ENCODE data around the gene P2RX6. TPM values are rescaled to one million over a fixed set of nuclear protein-coding genes. Genes with fewer than 3 reads are reported as not detected.

P2RX6 gene
- polyA plus RNA-seq, 1 donor (not counting 4 experiments of a cell fraction or from before 2014, with no cell fraction given) = 0.87 TPM

DNA sequence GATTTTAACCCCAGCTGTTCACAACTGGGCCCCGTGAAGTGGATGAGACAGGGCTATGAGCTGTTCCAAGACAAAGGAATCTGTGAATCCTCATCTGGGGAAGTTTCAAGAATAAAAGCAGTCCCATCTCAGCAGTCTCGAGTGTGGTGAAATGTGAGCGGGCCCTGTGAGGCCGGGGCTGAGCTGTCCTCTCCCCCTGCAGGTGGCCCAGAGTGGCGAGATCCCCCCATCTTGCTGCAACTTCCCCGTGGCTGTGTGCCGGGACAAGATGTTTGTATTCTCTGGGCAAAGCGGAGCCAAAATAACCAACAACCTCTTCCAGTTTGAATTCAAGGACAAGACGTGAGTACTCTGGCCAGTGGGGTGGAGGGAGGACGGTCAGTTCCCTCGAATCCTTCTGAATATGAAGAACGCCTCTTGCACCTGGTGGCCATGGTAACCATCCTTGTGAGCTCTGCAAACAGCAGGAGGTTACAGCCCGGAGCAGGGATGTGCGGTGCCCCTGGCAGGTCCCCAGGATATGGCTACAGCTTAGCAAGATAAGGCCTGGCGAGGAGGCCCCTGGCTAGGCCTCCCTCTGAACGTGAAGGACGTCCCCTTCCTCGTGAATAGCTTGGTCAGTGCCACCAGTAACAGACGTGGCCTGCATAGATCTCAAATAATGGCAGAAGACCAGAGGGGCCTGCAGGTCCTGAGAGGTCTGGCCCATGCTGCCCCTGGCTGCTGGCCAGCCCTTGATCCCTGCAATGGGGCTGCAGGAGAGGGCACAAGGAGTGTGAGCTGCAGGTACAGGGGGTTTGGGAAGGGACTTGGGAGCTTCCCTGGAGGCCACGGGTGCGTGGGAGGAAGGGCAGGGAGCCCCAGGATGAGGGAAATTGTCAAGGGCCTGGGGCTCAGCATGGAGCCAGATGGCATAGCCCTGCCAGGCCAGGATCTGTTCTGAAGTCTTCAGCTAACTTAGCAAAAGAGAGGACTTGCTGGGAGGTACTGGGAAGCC lies 24.5 kb upstream of the P2RX6 start:
- no peak overlapping the region for H3K9ac ChIP-seq (ENCODE audit: control insufficient read depth, extremely low read depth, insufficient read depth, low read length)
- peaks cover under 1% of the 10 kb centered on the region for H3K79me2 ChIP-seq (ENCODE audit: control insufficient read depth, insufficient read depth, low read length)
- no peak overlapping the region for H2AFZ ChIP-seq (ENCODE audit: control insufficient read depth, low read length)
- no peak overlapping the region for H3K4me2 ChIP-seq (ENCODE audit: control insufficient read depth, extremely low read depth, insufficient read depth, low read depth, low read length)
- FAIRE-seq (no peak), DNase-seq (ENCODE audit: low read depth, low spot score) (no peak)
- no peaks in the 10 kb centered on the region for H3K9me1 ChIP-seq (ENCODE audit: control insufficient read depth, extremely low read depth, insufficient read depth, low read length)
- TF ChIP-seq, protein P1, sequence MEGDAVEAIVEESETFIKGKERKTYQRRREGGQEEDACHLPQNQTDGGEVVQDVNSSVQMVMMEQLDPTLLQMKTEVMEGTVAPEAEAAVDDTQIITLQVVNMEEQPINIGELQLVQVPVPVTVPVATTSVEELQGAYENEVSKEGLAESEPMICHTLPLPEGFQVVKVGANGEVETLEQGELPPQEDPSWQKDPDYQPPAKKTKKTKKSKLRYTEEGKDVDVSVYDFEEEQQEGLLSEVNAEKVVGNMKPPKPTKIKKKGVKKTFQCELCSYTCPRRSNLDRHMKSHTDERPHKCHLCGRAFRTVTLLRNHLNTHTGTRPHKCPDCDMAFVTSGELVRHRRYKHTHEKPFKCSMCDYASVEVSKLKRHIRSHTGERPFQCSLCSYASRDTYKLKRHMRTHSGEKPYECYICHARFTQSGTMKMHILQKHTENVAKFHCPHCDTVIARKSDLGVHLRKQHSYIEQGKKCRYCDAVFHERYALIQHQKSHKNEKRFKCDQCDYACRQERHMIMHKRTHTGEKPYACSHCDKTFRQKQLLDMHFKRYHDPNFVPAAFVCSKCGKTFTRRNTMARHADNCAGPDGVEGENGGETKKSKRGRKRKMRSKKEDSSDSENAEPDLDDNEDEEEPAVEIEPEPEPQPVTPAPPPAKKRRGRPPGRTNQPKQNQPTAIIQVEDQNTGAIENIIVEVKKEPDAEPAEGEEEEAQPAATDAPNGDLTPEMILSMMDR (optimal IDR thresholded peaks at IDR 0.05 in 1 of 3, IDR thresholded peaks at IDR 0.05 in 1 of 3, conservative IDR thresholded peaks at IDR 0.05 in 1 of 3; ENCODE audit: extremely low read depth in 1 of 3, insufficient read depth in 2 of 3, low read length in 3 of 3) = no peak
- no peak for TF ChIP-seq EZH2 (IDR thresholded peaks at IDR 0.05; ENCODE audit: low read length)
- H3K36me3 ChIP-seq (ENCODE audit: control insufficient read depth in 2 of 2, extremely low read depth in 1 of 2, insufficient read depth in 2 of 2, low read length in 2 of 2) = peaks cover 27 to 51% of the 10 kb centered on the region in 2 experiments
- peaks cover 4% of the 10 kb centered on the region for H4K20me1 ChIP-seq (ENCODE audit: control insufficient read depth, extremely low read depth, insufficient read depth, low read length)
- no peaks in the 10 kb centered on the region for H3K4me1 ChIP-seq (ENCODE audit: control insufficient read depth, extremely low read depth, insufficient read depth, low read length)
- H3K9me3 ChIP-seq (ENCODE audit: control insufficient read depth, low read depth, low read length) = no peaks in the 10 kb centered on the region
- H3K27me3 ChIP-seq (ENCODE audit: control insufficient read depth, extremely low read depth, insufficient read depth, low read length) = no peaks in the 10 kb centered on the region
- dilution Hi-C loops (cut with MboI; ENCODE audit: extremely low pct_ligation_motif_present, low sequenced_read_pairs) = no loop called here
- H3K4me3 ChIP-seq (ENCODE audit: control insufficient read depth in 2 of 3, extremely low read depth in 1 of 3, insufficient read depth in 2 of 3, low read depth in 1 of 3, low read length in 3 of 3) = no peak overlapping the region
- no peak overlapping the region for H3K27ac ChIP-seq (ENCODE audit: control insufficient read depth, insufficient read depth, low read length)

DNA sequence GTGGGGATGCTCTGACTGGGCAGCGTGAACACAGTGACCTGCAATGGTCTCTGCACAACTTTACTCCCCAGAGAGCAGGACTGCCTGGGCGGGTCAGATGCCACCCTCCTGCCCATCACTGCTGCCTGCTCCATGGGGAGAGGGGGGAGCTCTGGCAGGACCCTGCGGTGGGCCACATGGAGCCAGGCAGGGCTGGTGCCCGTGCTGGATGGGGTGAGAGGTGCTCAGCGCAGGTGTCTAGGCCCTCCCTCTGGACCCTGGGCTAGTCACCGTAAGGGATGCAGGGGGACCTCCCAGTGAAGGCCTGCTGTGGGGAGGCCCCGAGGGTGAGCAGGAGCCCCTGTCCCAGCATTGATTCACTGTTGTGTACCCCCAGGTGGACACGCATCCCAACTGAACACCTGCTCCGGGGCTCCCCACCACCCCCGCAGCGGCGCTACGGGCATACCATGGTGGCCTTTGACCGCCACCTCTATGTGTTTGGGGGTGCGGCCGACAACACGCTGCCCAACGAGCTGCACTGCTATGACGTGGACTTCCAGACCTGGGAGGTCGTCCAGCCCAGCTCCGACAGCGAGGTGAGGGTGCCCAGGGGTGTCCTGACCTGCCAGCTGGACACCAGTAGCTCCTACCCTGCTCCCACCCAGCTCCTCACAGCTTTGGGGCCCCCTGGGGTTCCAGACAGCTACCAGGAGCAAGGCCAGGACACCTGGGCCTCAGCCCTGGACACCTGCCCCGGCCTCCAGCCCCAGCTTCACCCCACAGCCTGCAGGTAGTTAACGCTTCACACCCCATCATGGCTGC lies 23.5 kb upstream of the P2RX6 start:
- no peak overlapping the region for H3K27ac ChIP-seq (ENCODE audit: control insufficient read depth, insufficient read depth, low read length)
- dilution Hi-C loops (cut with MboI; ENCODE audit: extremely low pct_ligation_motif_present, low sequenced_read_pairs) = no loop called here
- no peaks in the 10 kb centered on the region for H3K79me2 ChIP-seq (ENCODE audit: control insufficient read depth, insufficient read depth, low read length)
- no peak overlapping the region for H3K4me3 ChIP-seq (ENCODE audit: control insufficient read depth in 2 of 3, extremely low read depth in 1 of 3, insufficient read depth in 2 of 3, low read depth in 1 of 3, low read length in 3 of 3)
- H3K4me2 ChIP-seq (ENCODE audit: control insufficient read depth, extremely low read depth, insufficient read depth, low read depth, low read length) = no peak overlapping the region
- H2AFZ ChIP-seq (ENCODE audit: control insufficient read depth, low read length) = no peak overlapping the region
- TF ChIP-seq, protein P1 (optimal IDR thresholded peaks at IDR 0.05 in 1 of 3, IDR thresholded peaks at IDR 0.05 in 1 of 3, conservative IDR thresholded peaks at IDR 0.05 in 1 of 3; ENCODE audit: extremely low read depth in 1 of 3, insufficient read depth in 2 of 3, low read length in 3 of 3) = no peak
- no peak for TF ChIP-seq EZH2 (IDR thresholded peaks at IDR 0.05; ENCODE audit: low read length)
- DNase-seq (ENCODE audit: low read depth, low spot score) (no peak), FAIRE-seq (no peak)
- H3K27me3 ChIP-seq (ENCODE audit: control insufficient read depth, extremely low read depth, insufficient read depth, low read length) = no peaks in the 10 kb centered on the region
- no peaks in the 10 kb centered on the region for H3K9me3 ChIP-seq (ENCODE audit: control insufficient read depth, low read depth, low read length)
- no peaks in the 10 kb centered on the region for H3K4me1 ChIP-seq (ENCODE audit: control insufficient read depth, extremely low read depth, insufficient read depth, low read length)
- peaks cover 26 to 51% of the 10 kb centered on the region in 2 experiments for H3K36me3 ChIP-seq (ENCODE audit: control insufficient read depth in 2 of 2, extremely low read depth in 1 of 2, insufficient read depth in 2 of 2, low read length in 2 of 2)
- no peaks in the 10 kb centered on the region for H3K9me1 ChIP-seq (ENCODE audit: control insufficient read depth, extremely low read depth, insufficient read depth, low read length)
- H3K9ac ChIP-seq (ENCODE audit: control insufficient read depth, extremely low read depth, insufficient read depth, low read length) = no peak overlapping the region
- no peaks in the 10 kb centered on the region for H4K20me1 ChIP-seq (ENCODE audit: control insufficient read depth, extremely low read depth, insufficient read depth, low read length)
